ENCODE data around the gene SPIRE1.

Gene SPIRE1

DNA sequence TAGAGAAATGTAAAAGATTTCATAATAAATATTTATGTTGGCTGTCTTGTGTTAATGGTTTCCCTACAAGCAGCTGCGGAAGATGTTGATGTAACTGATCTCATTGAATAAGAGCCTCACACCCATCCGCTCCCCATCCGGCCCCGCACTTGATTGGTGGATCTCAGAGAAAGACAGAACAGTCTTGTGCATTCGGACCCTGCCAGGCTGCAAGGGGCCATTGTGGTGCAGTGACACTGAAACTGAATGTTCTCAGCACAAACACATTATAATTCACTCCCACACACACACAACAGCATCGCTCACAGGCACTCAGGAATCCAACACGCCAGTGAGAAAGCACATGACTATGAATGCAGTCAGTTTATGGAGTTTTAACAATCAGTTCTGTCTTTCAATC lies 202.4 kb downstream of the SPIRE1 start:
- in situ Hi-C loops (cut with HindIII; ENCODE audit: low sequenced_read_pairs) = no loop called here
- no peak overlapping the region for H3K4me3 ChIP-seq (ENCODE audit: low read depth, low read length)
- no peak for TF ChIP-seq CTCF (IDR thresholded peaks at IDR 0.05; ENCODE audit: low read depth, low read length)
- DNase-seq (ENCODE audit: low read depth, low spot score) = peak; percentile 42

DNA sequence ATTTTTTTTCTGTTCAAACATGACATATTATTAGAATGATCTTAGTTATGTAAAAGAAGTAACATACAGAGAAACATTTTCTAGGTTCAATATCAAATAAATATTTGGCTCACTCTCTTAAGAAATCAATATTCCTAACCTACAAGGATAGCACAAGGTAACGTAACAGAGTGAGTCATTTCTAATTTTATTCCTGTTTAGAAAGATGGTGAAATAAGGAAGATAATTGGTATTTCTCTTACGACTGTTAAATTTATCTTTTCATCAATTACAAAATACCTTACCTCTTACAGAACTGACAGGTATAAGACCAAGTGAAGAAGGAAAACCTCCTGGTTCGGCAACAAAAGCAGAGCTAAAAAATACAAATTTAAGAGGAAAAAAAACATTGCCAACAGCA lies 205.1 kb downstream of the SPIRE1 start:
- no peak overlapping the region for H3K4me3 ChIP-seq (ENCODE audit: low read depth, low read length)
- TF ChIP-seq CTCF (IDR thresholded peaks at IDR 0.05; ENCODE audit: low read depth, low read length) = no peak
- in situ Hi-C loops (cut with HindIII; ENCODE audit: low sequenced_read_pairs) = no loop called here
- DNase-seq (ENCODE audit: low read depth, low spot score) = no peak

- H3K4me3 ChIP-seq (ENCODE audit: low read depth, low read length) = no peak overlapping the region
- TF ChIP-seq CTCF (IDR thresholded peaks at IDR 0.05; ENCODE audit: low read depth, low read length) = no peak
- DNase-seq (ENCODE audit: low read depth, low spot score) = no peak
- in situ Hi-C loops (cut with HindIII; ENCODE audit: low sequenced_read_pairs) = no loop called here
Observed at GRCh38 chr18:12451428-12451827, 206.5 kb downstream of the SPIRE1 start.

DNA sequence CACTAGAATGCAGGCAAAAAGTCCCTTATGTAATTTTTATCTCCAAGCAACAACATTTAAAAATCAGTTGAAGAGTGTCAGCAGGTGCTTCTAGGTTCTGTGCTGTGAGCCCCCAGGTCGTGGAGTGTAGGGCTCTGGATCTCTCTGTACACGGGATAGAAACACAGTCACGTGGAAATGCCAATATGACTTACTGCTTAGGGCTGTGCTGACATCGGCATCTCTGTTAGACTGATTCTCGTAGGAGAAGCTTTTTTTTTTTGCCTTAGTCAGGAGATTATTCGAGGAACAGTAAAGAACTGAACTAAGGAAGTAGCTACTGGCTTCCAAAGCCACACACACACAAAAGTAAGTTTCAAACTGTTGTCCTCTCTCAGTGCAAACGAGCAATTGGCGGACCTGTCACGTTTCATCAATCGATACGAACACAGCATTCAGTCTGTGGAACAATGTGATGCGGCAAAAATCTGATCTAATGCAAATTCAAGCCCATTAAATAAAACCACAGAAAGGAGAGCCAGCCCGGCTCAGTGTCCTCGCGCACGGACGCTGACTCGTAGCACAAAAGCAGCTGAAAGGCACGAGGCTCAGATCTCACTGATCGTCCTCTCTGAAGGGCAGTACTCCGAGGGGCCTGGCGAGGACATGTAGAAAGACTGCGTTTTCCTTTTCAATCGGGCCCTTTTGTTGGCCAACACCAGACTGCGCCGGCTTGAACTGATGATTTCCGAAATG lies 208.7 kb downstream of the SPIRE1 start:
- in situ Hi-C loops (cut with HindIII; ENCODE audit: low sequenced_read_pairs) = no loop called here
- TF ChIP-seq CTCF (IDR thresholded peaks at IDR 0.05; ENCODE audit: low read depth, low read length) = no peak
- no peak overlapping the region for H3K4me3 ChIP-seq (ENCODE audit: low read depth, low read length)
- DNase-seq (ENCODE audit: low read depth, low spot score) = no peak

GRCh38 chr18:12445554-12445953 lies 212.4 kb downstream of the SPIRE1 start:
- no peak for DNase-seq (ENCODE audit: low read depth, low spot score)
- TF ChIP-seq CTCF (IDR thresholded peaks at IDR 0.05; ENCODE audit: low read depth, low read length) = no peak
- in situ Hi-C loops (cut with HindIII; ENCODE audit: low sequenced_read_pairs) = no loop called here
- H3K4me3 ChIP-seq (ENCODE audit: low read depth, low read length) = no peak overlapping the region

- in situ Hi-C loops (cut with HindIII; ENCODE audit: low sequenced_read_pairs) = no loop called here
- no peak overlapping the region for H3K4me3 ChIP-seq (ENCODE audit: low read depth, low read length)
- DNase-seq (ENCODE audit: low read depth, low spot score) = no peak
- no peak for TF ChIP-seq CTCF (IDR thresholded peaks at IDR 0.05; ENCODE audit: low read depth, low read length)
Observed at GRCh38 chr18:12443551-12443950, 214.4 kb downstream of the SPIRE1 start.

Data from astrocyte of the spinal cord (primary cell).